Activated CD8-positive, alpha-beta memory T cell treated with anti-CD3 and anti-CD28 coated beads for 24 hours (primary cell): ENCODE measurements around the gene MED12L.

Experiments used
- DNase-seq: peaks from one replicate; pipeline ENCODE4 v3.0.0-alpha.2; 2020

The MED12L gene

GRCh38 chr3:151267066-151267465, 181.6 kb downstream of the MED12L start:
- no peak for DNase-seq

GRCh38 chr3:151268267-151269235, 183.1 kb downstream of the MED12L start:
- DNase-seq: peak; percentile 71

GRCh38 chr3:151269631-151270030, 184.2 kb downstream of the MED12L start:
- DNase-seq: no peak

- DNase-seq: no peak
Observed at GRCh38 chr3:151275091-151275490, 189.6 kb downstream of the MED12L start.

DNA sequence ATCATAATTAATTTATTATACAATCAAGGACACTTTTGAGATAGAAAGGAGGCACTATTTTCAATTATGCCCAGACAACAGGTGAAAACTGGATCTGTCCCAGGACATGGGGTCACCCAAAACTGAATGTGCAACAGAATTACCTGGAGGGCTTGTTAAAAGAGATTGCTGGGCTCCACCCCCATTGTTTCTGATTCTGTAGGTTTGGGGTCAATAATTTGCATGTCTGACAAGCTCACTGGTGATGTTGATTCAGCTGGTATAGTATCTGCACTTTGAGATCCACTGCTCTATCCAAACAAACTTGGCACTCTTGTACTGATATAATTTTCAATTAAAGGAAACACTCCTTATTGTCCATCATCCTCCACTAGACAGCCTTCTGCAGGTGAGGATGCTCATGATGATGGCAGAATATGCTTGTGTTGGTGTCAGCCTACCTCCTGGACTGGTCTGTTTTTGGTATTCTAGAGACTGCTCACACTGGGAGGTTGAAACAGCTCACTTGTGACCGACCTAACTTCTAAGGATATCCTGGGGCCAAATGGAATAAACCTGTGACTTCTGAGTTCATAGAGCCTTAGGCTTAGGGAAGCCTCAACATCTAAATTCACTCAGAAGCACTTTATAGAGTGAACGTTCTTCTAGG, 190.7 kb downstream of the MED12L start:
- DNase-seq: no peak

DNA sequence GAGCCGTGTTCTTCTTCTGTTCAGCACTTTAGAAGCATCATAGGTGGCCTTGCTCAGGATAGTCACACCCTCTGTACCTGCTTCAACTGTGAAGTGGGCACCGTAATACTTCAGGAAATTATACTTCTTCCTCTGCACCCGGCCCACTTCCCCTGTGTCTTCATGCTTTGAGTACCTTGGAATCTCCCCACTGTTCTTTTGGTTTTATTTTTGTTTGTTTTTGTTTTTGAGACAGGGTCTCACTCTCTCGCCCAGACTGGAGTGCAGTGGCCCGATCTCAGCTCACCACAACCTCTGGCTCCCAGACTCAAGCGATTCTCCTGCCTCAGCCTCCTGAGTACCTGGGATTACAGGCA, 191.2 kb downstream of the MED12L start:
- DNase-seq: no peak

DNA sequence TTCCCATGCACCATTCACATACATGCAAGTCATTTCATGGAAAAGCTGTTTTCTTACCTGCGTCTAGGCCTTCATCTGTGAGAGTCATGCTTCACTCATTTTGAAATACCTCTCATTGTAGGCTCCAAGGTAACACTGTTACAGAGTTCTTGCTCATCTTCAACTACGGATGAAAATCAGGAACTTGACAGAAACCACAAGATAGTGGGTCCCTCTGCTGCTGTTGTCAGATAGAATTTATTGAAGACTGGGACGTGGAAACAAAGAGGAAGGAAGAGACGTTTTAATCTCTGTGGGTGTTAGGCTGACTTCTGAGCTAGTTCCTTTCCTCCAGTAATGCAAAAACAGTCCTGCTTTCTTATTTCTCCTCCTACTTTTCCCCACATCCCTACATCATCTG, 192.8 kb downstream of the MED12L start, which contains the start of gene P2RY14:
TSS of gene P2RY14 (minus strand) at position 313 of the 400 bp plus-strand sequence. CDS start 64,226 bp downstream, outside the sequence.
- DNase-seq: no peak

GRCh38 chr3:151281671-151282324, 196.3 kb downstream of the MED12L start:
- no peak for DNase-seq

DNA sequence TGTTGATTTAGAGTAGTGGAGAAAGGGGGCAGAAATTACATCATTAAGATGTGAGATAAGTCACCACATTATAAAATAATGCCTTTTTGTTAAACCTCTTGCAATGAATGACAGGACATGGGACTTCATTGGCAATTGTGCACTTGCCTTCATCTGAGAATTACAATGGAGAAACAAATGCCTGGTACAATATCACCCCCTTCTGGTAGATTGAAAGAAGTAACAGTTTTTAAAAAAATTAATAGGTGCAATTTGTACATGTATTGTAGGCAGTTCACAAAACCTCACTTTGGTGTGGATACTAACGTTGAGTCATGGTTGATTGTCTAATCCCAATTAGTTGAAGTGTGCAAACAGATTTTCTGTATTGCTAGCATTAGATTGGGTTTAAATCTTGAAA, 197.5 kb downstream of the MED12L start:
- no peak for DNase-seq

DNA sequence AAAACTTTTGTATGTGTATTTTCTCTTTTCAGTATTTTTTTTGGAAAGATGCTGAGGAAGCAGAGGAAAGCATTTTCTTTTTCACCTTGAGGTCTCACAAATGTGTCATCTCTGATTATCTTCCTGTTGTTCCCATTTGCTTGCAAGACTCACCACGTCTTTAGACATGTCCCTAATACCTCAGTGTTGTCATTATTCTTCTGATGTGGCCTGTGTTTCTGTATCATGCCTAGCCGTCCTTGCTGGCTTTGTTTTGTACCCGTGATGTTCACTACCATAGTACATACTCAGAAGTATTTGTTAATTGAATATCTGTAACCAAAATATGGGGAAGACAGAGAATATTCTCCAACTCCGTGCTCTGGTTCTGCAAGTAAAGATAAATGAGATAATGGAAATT, 197.9 kb downstream of the MED12L start:
- DNase-seq: no peak

GRCh38 chr3:151283907-151284461, 198.5 kb downstream of the MED12L start:
- no peak for DNase-seq

GRCh38 chr3:151285940-151286339, 200.5 kb downstream of the MED12L start:
- DNase-seq: no peak

DNA sequence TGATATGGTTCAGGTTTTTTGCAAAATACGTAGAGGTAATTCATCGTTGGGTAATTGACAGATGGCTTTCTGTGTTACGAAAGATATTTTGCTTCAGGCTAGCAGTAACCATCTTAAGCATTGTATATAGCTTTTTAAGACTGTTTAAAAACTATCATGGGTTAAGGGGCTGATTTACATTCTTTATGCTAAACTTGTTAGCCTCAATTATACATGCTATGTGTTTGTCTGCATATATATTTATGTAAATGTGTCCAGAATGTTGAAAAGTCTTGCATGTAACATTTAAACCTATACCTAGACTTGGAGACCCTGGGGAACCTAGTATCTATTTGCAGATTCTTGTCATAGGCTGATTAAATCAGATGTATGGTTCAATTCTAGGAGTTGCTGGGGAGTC, 204.0 kb downstream of the MED12L start:
- DNase-seq: no peak

- DNase-seq: no peak
Observed at GRCh38 chr3:151290673-151291072, 205.2 kb downstream of the MED12L start.

DNA sequence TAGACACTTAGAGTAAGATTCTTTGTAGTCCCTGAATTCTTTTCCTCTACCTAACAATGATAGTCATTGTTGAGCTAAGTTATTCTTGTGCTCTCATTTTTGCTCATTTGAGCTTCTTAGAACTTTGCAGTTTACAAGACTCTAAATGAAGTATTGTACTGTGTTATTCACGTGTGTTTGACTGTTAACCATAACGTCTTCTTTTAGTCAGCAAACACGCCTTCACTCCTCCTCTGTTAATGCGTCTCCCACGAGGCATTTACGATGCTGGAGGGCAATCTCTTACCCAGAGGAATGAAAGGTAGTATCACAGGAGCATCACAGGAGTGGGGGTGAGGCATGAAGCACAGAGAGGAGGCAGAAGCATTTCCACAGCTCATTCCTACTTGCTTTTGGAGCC, 207.7 kb downstream of the MED12L start:
- no peak for DNase-seq

- DNase-seq: no peak
Observed at GRCh38 chr3:151296226-151296625, 210.8 kb downstream of the MED12L start.

DNA sequence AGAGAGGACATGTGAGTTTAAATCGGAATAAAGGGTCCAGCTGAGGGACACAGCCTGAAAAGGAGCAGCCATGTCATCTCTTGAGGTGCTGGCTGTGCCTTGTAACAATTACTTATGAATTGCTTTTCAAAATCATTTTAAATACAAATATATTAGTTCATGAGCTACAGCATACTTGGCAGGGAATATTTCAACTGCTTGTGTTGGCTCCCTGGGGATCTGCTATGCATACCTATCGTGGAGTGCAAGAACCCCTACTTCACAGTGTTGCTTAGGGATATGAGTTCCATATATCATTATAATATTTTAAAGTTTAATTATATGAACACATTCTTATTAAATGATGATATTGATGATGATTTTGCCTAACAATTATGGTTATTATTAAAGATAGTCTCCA, 212.0 kb downstream of the MED12L start:
- no peak for DNase-seq

GRCh38 chr3:151299006-151299405, 213.5 kb downstream of the MED12L start:
- no peak for DNase-seq

DNA sequence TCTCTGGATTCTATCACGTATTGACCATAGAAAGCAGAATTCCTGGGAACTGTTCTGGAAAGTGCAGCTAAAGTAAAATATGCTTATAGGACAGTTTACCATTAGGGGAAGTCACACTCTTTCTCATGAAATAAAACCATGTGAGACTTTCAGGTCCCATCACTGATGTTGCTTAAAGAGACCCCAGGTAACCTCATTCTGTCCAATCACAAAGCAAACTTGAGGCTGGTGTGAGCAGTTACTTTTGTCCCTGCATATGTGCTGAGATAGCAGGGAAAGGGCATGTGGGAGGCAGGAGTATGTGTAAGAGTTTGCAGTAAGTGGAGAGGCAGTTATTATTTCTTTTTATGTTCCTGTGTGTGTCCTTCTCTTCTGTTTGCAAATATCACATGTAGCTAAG, 215.1 kb downstream of the MED12L start:
- no peak for DNase-seq

- no peak for DNase-seq
Observed at GRCh38 chr3:151301787-151302186, 216.3 kb downstream of the MED12L start.

GRCh38 chr3:151303751-151304150, 218.3 kb downstream of the MED12L start:
- DNase-seq: no peak

GRCh38 chr3:151305060-151305774, 219.8 kb downstream of the MED12L start:
- peak; percentile 70 for DNase-seq

- no peak for DNase-seq
Observed at GRCh38 chr3:151305775-151306151, 220.3 kb downstream of the MED12L start.
